MM.1S (cell line): Measurements from ENCODE around the gene TASP1.

Experiments used
- DNase-seq: peaks from one replicate; pipeline ENCODE4 v3.0.0-alpha.2; 2015
- H2AFZ ChIP-seq: fragments of 300-600 bp; sonication (generic); 2 replicates; pipeline ENCODE4 v1.6.0; 2016; ENCODE audit warnings: antibody characterized with exemption, low read length
- H3F3A ChIP-seq: fragments of 300-600 bp; sonication (generic); 2 replicates; pipeline ENCODE4 v1.6.1; 2016; ENCODE audit warnings: mild to moderate bottlenecking, antibody characterized with exemption, low read length, moderate library complexity, mixed read lengths; ENCODE audit not compliant: insufficient read depth
- H3K27ac ChIP-seq: fragments of 300-600 bp; sonication (generic); 2 replicates; pipeline ENCODE4 v1.5.1; 2016; ENCODE audit warnings: mild to moderate bottlenecking, low read length
- H3K27me3 ChIP-seq: fragments of 300-600 bp; sonication (generic); replicated peaks from 2 replicates; pipeline ENCODE4 v1.6.0; 2016; ENCODE audit warnings: low read length; ENCODE audit not compliant: insufficient read depth
- H3K36me3 ChIP-seq: fragments of 300-600 bp; sonication (generic); replicated peaks from 2 replicates; pipeline ENCODE4 v1.6.1; 2016; ENCODE audit warnings: mild to moderate bottlenecking, low read length, mixed read lengths; ENCODE audit not compliant: insufficient read depth
- H3K4me1 ChIP-seq: fragments of 300-600 bp; sonication (generic); 2 replicates; pipeline ENCODE4 v1.6.1; 2016; ENCODE audit warnings: low read length, mixed read lengths
- H3K4me2 ChIP-seq: fragments of 300-600 bp; sonication (generic); 2 replicates; pipeline ENCODE4 v1.6.0; 2016; ENCODE audit warnings: low read depth, low read length
- H3K4me3 ChIP-seq: fragments of 300-600 bp; sonication (generic); 2 replicates; pipeline ENCODE4 v1.5.1; 2016; ENCODE audit warnings: low read length, mixed read lengths
- H3K79me2 ChIP-seq: fragments of 300-600 bp; sonication (generic); 2 replicates; pipeline ENCODE4 v1.6.1; 2016; ENCODE audit warnings: mixed run types, low read length, mixed read lengths
- H3K9ac ChIP-seq: fragments of 300-600 bp; sonication (generic); 2 replicates; pipeline ENCODE4 v1.6.1; 2016; ENCODE audit warnings: low read length, mixed read lengths
- H3K9me2 ChIP-seq: fragments of 300-600 bp; sonication (generic); replicated peaks from 2 replicates; pipeline ENCODE4 v1.6.1; 2016; ENCODE audit warnings: mild to moderate bottlenecking, low read length, mixed read lengths; ENCODE audit not compliant: insufficient read depth
- H3K9me3 ChIP-seq: fragments of 300-600 bp; sonication (generic); replicated peaks from 2 replicates; pipeline ENCODE4 v1.6.1; 2016; ENCODE audit warnings: mild to moderate bottlenecking, low read length, mixed read lengths; ENCODE audit not compliant: insufficient read depth
- H4K20me1 ChIP-seq: fragments of 300-600 bp; sonication (generic); 2 replicates; pipeline ENCODE4 v1.6.1; 2016; ENCODE audit warnings: mild to moderate bottlenecking, low read length, moderate library complexity, mixed read lengths; ENCODE audit not compliant: insufficient read depth
- CTCF ChIP-seq: fragments of 300-600 bp; sonication (generic); IDR thresholded peaks from 2 replicates; pipeline ENCODE4 v1.5.1; 2016; ENCODE audit warnings: antibody characterized with exemption, low read length, mixed read lengths
- EZH2 ChIP-seq: fragments of 300-600 bp; sonication (generic); optimal IDR thresholded peaks from 2 replicates; pipeline ENCODE3; 2017; ENCODE audit warnings: low read depth, mild to moderate bottlenecking, antibody characterized with exemption, low read length, mixed read lengths
- EZH2phosphoT487 ChIP-seq: fragments of 300-600 bp; sonication (generic); IDR thresholded peaks from 2 replicates; pipeline ENCODE4 v1.6.1; 2018; ENCODE audit warnings: antibody characterized with exemption, low read length

The TASP1 gene

GRCh38 chr20:13493143-13493542, 145.6 kb downstream of the TASP1 start:
- Histone ChIP-seq H3K4me2 (no peak overlapping the region), H3F3A (no peaks in the 10 kb centered on the region), H3K27me3 (no peaks in the 10 kb centered on the region), H4K20me1 (no peaks in the 10 kb centered on the region), H3K27ac (no peak overlapping the region), H3K9me2 (no peaks in the 10 kb centered on the region), H2AFZ (no peak overlapping the region), H3K4me1 (no peaks in the 10 kb centered on the region), H3K36me3 (no peaks in the 10 kb centered on the region), H3K79me2 (no peaks in the 10 kb centered on the region), H3K4me3 (no peak overlapping the region), H3K9ac (no peak overlapping the region), H3K9me3 (no peaks in the 10 kb centered on the region)
- TF ChIP-seq CTCF (no peak), EZH2 (no peak), EZH2phosphoT487 (no peak)
- DNase-seq: no peak

GRCh38 chr20:13492001-13492481, 146.7 kb downstream of the TASP1 start:
- Histone ChIP-seq H3F3A (no peaks in the 10 kb centered on the region), H3K4me2 (no peak overlapping the region), H3K27me3 (no peaks in the 10 kb centered on the region), H3K79me2 (no peaks in the 10 kb centered on the region), H3K9me2 (no peaks in the 10 kb centered on the region), H3K27ac (no peak overlapping the region), H3K9me3 (no peaks in the 10 kb centered on the region), H4K20me1 (no peaks in the 10 kb centered on the region), H3K36me3 (no peaks in the 10 kb centered on the region), H3K9ac (no peak overlapping the region), H3K4me1 (no peaks in the 10 kb centered on the region), H3K4me3 (no peak overlapping the region), H2AFZ (no peak overlapping the region)
- DNase-seq: no peak
- TF ChIP-seq CTCF: no peak
- TF ChIP-seq EZH2: no peak
- TF ChIP-seq EZH2phosphoT487: no peak

GRCh38 chr20:13487202-13487601, 151.5 kb downstream of the TASP1 start:
- H3F3A ChIP-seq: no peaks in the 10 kb centered on the region
- H3K27ac ChIP-seq: no peak overlapping the region
- H3K4me1 ChIP-seq: no peaks in the 10 kb centered on the region
- H4K20me1 ChIP-seq: no peaks in the 10 kb centered on the region
- no peaks in the 10 kb centered on the region for H3K9me2 ChIP-seq
- no peak overlapping the region for H3K9ac ChIP-seq
- no peaks in the 10 kb centered on the region for H3K9me3 ChIP-seq
- H3K27me3 ChIP-seq: no peaks in the 10 kb centered on the region
- TF ChIP-seq EZH2: no peak
- H3K4me3 ChIP-seq: no peak overlapping the region
- H3K79me2 ChIP-seq: no peaks in the 10 kb centered on the region
- no peak for DNase-seq
- H3K36me3 ChIP-seq: 0 out of 2 replicates have a peak, but pooled peaks cover 6% of the 10 kb centered on the region
- no peak overlapping the region for H3K4me2 ChIP-seq
- no peak overlapping the region for H2AFZ ChIP-seq

GRCh38 chr20:13486694-13487093, 152.0 kb downstream of the TASP1 start:
- H3K79me2 ChIP-seq: no peaks in the 10 kb centered on the region
- no peak for TF ChIP-seq CTCF
- no peak for TF ChIP-seq EZH2phosphoT487
- TF ChIP-seq EZH2: no peak

More at GRCh38 chr20:13486694-13487093, 152.0 kb downstream of the TASP1 start:
- Histone ChIP-seq H3K36me3 (0 out of 2 replicates have a peak, but pooled peaks cover 6% of the 10 kb centered on the region), H2AFZ (no peak overlapping the region), H4K20me1 (no peaks in the 10 kb centered on the region), H3K4me3 (no peak overlapping the region), H3K4me2 (no peak overlapping the region), H3K27ac (no peak overlapping the region), H3K27me3 (no peaks in the 10 kb centered on the region), H3K9me3 (no peaks in the 10 kb centered on the region), H3K9me2 (no peaks in the 10 kb centered on the region), H3F3A (no peaks in the 10 kb centered on the region), H3K9ac (no peak overlapping the region), H3K4me1 (no peaks in the 10 kb centered on the region)
- DNase-seq: no peak
